NCI-H748 treated with DMSO at 0.1 percent for 48 hours (cell line): Measurements from ENCODE around the gene PANK4.

Experiments used
- DNase-seq: peaks from one replicate; lab custom pipeline; 2025; lab: John Stamatoyannopoulos, UW

PANK4 gene

GRCh38 chr1:2544875-2545640 lies 18.7 kb upstream of the PANK4 start:
- DNase-seq, result no peak

- DNase-seq, result no peak
Measured at GRCh38 chr1:2544093-2544874, 17.9 kb upstream of the PANK4 start.

- DNase-seq, result no peak
Measured at GRCh38 chr1:2543543-2544092, 17.2 kb upstream of the PANK4 start.

DNA sequence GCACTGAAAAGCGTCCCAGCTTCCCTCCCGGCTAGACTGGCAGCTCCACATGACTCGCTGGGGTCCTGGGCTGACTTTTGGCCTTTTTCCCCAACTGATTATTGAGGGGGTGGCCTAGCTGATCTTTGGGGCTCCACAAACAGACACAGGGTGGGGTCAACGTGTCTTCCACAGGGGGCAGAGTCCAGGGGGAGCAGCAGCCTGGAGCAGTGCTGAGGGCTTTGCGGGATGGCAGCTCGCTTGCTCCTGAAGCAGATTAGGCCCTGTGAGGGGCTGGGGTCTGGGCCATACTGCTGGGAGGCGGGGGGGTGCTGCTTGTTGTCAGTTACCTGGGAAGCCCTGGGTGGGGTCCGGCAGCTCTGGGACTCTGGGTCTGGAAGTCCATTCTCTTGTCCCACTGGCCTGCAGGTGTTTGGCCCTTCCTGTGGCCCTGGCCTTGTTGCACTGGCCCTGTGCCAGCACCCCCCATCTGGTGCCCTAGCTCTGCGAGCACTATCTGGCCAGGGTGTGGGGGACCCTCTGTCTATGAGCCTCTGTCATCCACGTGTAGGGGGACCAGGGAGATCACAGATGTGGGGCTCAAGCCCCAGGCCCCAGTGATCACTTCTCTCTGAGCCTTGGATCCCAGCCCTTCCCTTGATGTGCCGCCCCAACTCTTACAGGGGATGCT lies 16.0 kb upstream of the PANK4 start:
- no peak for DNase-seq

- DNase-seq, result no peak
Measured at GRCh38 chr1:2541619-2542245, 15.3 kb upstream of the PANK4 start.

DNA sequence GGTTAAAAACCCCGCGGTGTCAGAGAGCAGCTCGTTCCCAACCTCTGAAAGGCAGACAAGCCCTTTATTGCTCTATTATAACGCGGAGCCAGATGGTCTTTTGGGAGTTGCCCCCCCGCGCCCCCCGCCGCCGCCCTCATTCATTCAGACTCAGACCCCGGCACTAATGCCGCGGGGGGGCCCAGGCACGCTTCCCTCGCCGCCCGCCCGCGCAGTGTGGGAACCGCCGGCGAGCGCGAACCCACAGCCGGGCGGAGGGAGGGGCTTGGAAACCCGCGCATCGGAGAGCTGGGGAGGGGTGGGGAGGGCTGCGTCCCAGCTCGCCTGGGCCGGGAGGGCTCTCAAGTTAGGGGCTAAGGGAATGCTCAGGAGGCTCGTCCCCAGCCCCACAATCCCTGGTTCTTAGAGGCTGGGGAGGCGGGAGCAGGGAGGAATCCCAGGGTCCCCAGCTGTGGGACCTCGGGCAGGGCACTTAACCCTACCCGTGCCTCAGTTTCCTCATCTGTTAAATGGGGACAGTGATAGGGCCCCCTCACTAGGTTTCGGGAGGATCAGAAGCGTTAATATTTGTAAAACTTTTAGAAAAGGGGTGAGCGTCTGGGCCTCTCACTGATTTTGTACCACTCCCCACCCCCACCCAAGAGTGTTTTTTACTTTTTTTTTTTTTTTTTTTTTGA lies 14.6 kb upstream of the PANK4 start:
- no peak for DNase-seq

- DNase-seq, result no peak
Measured at GRCh38 chr1:2539312-2539907, 13.0 kb upstream of the PANK4 start.

GRCh38 chr1:2538872-2539271 lies 12.5 kb upstream of the PANK4 start:
- DNase-seq, result no peak

DNA sequence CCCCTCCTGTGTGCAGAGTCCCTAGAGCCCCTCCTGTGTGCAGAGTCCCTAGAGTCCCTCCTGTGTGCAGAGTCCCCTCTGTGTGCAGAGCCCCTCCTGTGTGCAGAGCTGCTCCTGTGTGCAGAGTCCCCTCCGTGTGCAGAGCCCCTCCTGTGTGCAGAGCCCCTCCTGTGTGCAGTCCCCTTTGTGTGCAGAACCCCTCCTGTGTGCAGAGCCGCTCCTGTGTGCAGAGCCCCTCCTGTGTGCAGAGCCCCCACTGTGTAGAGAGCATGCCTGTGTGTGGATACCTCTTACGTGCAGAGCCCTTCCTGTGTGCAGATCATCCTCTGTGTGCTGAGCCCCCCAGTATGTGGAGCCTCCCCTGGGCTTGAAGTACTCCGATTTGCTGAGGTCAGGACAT lies 12.0 kb upstream of the PANK4 start:
- no peak for DNase-seq

DNA sequence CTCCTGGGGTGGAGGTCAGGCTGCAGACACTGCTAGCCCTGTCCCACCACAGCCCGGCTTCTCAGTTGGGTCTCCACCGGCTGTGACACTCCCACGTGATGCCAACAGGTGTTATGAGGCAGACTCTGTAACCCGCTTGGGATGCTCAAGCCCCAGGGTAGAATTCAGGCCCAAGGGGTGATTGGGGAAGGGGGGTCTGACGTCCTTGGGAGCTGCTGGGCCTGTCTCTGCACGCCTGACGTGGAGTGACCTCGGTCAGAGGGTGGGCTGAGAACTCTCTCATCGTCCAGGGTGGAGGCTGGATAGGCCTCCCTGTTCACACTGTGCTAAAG lies 11.4 kb upstream of the PANK4 start:
- no peak for DNase-seq

GRCh38 chr1:2535981-2536380 lies 9.6 kb upstream of the PANK4 start:
- DNase-seq, result no peak

GRCh38 chr1:2535455-2535854 lies 9.1 kb upstream of the PANK4 start:
- no peak for DNase-seq

GRCh38 chr1:2534687-2535441 lies 8.5 kb upstream of the PANK4 start:
- no peak for DNase-seq

DNA sequence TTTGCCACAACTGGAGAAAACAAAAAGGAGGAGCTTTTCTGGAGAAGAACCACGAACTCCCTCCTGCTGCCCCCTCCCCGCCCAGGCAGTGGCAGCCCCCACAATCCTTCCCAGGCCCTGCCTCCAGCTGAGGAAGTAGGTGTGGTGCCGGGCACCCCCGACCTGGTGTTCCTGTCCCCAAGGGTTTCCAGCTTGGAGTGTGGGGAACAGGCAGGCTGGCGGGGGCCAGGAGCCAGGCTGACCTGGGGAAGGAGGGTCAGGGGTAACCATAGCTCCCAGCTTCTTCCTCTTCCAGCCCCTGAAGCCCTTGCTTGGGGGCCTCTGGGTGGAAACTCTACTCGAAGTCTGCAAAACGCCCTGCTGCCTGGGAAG lies 7.9 kb upstream of the PANK4 start:
- DNase-seq, result no peak

DNA sequence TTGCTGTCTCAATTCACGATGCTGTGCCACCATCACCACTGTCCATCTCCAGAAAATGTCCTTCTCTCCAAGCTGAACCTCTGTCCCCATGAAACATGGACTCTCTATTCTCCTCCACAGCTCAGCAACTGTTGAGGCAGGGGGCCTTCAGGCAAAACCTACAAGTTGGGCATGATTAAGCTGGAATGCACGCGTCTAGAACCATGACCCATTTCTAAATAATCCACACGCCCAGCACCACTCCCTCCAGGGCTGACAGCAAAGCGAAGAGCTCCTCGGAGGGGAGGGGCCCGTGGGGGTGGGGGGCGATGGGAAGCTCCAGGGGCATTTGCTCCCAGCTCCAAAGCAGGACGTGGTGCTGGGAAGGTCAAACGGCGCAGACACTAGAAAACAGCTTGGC lies 7.0 kb upstream of the PANK4 start:
- no peak for DNase-seq

- DNase-seq, result no peak
Measured at GRCh38 chr1:2532485-2533160, 6.2 kb upstream of the PANK4 start.

DNA sequence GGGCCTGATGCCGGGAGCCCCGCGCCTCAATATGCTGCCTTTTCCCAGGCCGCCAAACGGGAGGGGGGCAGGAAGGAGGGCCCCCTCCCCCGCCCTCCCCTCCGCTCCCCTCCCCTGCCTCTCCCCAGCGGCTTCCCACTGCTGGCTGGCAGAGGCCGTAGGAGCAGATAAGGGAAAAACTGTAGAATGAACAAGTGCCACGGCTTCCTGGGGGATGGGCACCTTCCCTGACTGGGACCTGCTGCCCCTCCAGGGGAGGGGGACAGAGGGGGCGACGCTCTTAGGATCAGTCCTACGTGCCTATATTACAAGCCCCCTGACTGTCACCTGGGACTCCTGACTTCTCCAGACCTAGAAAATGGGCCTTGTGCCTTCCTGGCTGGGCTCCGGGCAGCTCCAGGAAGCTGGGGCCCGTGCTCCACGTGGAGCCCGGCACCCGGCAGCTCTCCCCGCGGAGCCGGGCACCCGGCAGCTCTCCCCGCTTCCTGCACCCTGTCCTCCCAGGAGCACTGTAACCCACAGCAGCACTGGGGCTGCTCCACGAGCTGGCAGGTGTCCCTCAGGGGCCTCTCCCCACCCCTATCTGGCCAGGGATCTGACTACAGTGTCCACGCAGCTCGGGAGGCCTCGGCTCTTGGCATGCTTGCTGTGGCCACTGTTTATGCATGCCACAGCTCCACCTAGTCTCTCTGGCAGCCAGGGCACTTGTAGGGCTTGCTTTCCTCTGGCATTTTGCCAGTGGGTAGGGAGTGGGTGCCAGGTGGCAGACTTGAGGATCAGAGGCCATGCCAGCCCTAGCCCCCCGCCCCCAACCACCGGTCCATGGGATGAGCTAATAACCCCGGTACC lies 4.3 kb upstream of the PANK4 start:
- no peak for DNase-seq

- peak; percentile 17 for DNase-seq
Measured at GRCh38 chr1:2529784-2530512, 3.6 kb upstream of the PANK4 start, which contains the start of gene HES5. TSS of gene HES5 (minus strand) at chr1:2530263. CDS start at chr1:2530164, 99 bp downstream.
